Neural progenitor cell (in vitro differentiated cells): Measurements from ENCODE around the gene ANGPTL2.

ENCODE experiments used
- CTCF ChIP-seq: fragments of 200-600 bp; sonication (generic); IDR thresholded peaks from 2 replicates; pipeline ENCODE4 v1.5.1; 2017; ENCODE audit warnings: antibody characterized with exemption, mild to moderate bottlenecking
- EZH2 ChIP-seq: fragments of 200-600 bp; sonication (generic); IDR thresholded peaks from 2 replicates; pipeline ENCODE4 v1.6.1; 2017; ENCODE audit warnings: antibody characterized with exemption, mild to moderate bottlenecking, moderate library complexity
- EZH2phosphoT487 ChIP-seq: fragments of 200-600 bp; sonication (generic); IDR thresholded peaks from 2 replicates; pipeline ENCODE4 v1.6.1; 2017; ENCODE audit warnings: antibody characterized with exemption

- TF ChIP-seq CTCF (no peak), EZH2 (no peak), EZH2phosphoT487 (no peak)
These were observed 31.6 kb upstream of the ANGPTL2 start for GRCh38 chr9:127154003-127154389.
